NCI-H2196 (cell line): ENCODE data around the gene BCL11A.

Source experiments
- DNase-seq: peaks from one replicate; lab custom pipeline; 2025; ENCODE audit not compliant: unreplicated experiment; lab: John Stamatoyannopoulos, UW

Gene BCL11A

GRCh38 chr2:60509066-60509465, 44.4 kb downstream of the BCL11A start:
- DNase-seq = no peak

DNA sequence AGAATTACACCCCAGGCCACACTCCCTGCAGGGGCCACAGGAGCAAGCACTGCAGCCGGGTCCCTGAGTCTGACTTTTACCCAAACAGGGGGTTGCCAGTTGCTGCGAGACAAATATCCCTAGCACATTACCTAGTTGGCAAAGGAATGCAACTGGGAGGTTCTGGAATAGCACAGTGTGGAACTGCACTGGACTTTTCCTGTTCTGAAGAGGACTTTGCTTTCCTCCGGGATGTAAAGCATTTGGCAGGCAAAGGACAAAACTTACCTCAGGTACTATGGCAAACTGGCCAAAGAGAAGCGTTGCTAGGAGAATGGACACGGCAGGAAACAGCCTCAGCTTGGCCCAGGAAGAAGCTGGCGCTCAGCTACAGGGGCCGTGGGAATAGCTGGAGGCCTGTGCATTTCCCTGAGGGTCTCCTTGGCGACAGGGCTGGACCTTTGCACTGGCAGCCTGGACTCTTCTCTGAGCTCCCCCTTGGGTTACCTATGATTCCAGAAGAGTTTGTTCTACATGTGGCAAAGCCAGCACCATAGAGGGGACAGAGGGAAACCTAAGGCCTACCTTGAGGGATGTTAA, 45.0 kb downstream of the BCL11A start:
- no peak for DNase-seq

DNA sequence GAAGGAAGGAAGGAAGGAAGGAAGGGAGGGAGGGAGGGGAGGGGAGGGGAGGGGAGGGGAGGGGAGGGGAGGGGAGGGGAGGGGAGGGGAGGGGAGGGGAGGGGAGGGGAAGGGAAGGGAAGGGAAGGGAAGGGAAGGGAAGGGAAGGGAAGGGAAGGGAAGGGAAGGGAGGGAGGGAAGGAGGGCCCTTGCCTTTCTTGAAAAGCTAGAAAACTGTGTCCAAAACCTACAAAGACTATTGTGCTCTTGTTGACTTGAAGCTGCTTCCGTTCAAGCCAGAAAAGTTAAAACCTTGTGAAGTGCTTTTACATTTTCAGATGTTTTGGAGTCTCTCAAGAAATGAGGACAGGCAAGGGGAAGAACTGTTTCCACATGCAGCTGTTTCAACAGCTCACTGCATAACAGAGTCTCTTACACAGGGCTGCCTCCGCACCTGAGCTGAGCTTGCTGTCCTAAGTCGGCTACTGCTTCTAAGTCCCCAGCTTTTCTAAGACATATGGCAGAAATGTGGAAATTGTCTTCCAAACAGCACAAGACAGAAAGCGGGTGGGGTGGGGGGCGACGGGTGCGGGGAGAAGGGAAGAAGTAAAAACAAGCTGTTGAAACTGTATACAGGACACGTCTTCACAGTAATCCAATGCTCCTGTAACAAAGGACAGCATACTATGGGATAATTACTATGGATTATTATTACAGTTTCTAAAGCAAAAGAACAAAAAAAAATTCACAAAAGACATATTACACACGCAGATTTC, 46.1 kb downstream of the BCL11A start:
- no peak for DNase-seq

DNA sequence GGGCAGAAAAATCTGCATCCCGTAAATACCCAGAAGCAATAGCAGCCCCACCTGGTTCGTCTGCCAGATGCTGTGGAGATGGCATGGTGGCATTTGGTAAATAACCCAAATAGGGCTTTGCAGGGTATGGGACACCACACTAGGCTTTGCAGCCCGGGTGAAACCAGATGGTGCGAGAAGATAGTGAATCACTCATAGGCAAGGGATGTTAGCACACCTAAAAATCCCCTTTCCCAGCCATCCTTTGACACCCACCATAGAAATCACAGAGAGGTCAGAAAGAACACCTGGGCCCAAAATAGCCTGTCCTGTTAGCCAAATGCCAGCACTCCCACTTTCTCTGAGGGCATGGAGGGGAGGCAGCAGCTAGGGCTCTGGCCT, 47.6 kb downstream of the BCL11A start:
- DNase-seq = no peak

GRCh38 chr2:60505240-60505879, 48.1 kb downstream of the BCL11A start:
- no peak for DNase-seq

GRCh38 chr2:60504049-60504448, 49.4 kb downstream of the BCL11A start:
- DNase-seq = no peak

GRCh38 chr2:60502144-60502543, 51.3 kb downstream of the BCL11A start:
- no peak for DNase-seq

GRCh38 chr2:60500861-60501260, 52.6 kb downstream of the BCL11A start:
- DNase-seq = no peak

DNA sequence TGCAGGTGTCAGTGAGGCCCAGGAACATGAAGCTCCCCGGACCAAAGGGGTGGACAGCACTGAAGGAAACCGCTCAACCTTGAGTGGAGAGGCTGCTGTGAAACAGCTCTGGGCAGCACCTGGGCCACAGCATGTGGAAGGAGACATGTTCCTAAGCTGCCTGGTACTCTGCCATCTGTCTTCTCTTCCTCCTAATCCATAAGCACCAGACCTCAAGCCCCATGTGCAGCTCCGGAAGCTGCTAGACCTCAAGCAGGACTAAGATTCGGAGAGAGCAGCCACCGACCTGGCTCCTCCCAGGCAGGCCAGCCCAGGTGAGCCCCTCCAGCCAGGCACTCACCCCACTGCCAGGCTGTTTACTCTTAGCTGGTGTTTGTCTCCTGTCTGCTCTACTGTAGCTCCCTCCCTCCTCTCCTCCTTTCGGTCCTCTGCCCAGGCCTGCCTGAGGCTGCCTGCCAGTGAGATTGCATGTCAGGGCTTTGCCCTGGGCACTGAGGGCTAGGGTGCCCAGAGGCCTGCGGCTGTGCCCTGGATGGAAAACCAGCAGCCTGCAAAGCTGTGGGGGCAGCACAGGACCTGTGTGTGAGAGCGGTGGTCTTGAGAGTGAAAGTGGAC, 53.7 kb downstream of the BCL11A start:
- no peak for DNase-seq

DNA sequence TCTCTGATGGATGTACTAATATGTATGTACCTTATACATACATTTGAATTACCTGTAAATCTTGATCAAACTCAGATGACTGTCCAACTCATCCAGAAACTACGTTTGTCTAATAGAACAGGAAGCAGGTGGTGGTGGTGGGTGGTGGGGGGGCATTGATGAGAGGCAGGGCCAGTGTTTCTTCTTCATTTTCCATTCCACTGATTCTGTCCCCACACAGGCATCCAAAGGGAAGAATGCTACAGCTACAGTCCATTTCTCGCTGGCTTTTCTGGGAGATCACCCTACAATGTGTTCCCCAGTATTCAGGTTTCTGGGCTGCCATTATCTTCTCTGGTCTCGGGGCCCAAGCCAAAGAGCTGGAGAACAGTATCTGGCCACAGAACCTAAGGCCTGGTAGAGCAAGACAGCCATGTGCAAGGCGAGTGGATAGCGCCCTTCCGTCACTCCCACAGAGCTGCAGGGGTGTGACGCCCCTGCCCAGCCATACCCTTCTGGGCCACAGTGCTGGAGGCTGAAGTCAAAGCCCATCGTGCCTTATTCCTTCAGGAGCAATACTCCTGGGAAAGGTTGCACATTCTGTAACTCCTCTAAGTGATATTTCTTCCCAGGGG, 54.5 kb downstream of the BCL11A start:
- no peak for DNase-seq

GRCh38 chr2:60498127-60498815, 55.2 kb downstream of the BCL11A start:
- DNase-seq = no peak

DNA sequence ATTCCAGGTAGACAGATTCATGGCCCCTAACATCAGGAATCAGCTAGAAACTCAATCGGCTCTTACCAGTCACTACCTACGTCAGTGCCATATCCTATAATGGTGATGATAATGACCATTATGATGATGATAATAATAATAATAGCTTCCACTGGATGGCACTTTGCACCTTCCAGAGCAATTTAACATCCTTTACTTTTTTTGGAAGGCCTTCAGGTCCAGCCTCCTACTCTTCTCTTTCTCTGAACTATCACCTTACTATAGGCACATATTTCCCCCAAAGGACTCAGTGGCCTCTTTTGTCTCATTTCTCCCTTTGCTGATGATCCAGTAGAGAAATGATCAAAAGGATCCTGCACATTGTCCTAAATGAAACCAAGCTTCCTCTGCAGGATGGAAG, 56.0 kb downstream of the BCL11A start:
- no peak for DNase-seq

DNA sequence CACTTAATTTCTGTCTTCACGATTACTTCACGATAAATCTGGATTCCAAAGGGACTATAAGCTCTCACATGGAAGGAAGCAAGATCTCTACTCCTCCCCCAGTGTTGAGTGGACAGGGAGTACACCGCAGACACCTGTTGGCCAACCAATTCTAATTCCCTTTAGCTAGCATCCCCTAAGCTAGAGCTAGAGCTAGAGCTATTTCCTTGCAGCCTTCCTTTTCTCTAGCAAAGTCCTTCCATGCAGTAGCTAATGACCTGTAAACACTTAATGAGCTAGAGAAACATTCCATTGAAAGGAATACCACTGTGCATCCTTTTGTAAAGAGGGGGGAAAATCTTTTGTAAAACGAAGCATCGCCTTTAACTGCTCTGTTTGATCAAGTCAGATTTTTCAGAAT, 56.5 kb downstream of the BCL11A start:
- no peak for DNase-seq

DNA sequence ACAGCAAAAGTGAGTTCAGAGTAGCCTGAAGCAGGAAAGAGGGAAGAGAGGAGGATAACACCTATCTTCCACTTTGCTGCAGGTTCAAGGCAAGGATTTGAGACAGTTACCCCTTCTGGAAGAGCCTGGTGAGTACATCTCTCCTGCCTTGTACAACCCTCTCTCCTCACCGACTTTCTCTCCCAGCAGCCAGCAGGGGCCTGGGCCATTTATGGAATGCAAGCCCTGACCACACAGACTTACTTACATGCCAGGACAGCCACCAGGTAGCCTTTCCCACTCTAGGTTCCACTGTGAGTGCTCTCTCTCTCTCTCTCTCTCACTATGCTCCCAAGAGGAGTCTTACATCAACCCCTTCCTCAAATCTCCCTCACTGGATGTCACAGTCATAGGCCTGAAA, 57.0 kb downstream of the BCL11A start:
- DNase-seq = no peak

DNA sequence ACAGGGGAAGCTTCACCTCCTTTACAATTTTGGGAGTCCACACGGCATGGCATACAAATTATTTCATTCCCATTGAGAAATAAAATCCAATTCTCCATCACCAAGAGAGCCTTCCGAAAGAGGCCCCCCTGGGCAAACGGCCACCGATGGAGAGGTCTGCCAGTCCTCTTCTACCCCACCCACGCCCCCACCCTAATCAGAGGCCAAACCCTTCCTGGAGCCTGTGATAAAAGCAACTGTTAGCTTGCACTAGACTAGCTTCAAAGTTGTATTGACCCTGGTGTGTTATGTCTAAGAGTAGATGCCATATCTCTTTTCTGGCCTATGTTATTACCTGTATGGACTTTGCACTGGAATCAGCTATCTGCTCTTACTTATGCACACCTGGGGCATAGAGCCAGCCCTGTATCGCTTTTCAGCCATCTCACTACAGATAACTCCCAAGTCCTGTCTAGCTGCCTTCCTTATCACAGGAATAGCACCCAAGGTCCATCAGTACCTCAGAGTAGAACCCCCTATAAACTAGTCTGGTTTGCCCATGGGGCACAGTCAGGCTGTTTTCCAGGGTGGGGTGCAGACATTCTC, 58.3 kb downstream of the BCL11A start:
- DNase-seq = no peak

GRCh38 chr2:60493804-60494387, 59.6 kb downstream of the BCL11A start:
- no peak for DNase-seq

DNA sequence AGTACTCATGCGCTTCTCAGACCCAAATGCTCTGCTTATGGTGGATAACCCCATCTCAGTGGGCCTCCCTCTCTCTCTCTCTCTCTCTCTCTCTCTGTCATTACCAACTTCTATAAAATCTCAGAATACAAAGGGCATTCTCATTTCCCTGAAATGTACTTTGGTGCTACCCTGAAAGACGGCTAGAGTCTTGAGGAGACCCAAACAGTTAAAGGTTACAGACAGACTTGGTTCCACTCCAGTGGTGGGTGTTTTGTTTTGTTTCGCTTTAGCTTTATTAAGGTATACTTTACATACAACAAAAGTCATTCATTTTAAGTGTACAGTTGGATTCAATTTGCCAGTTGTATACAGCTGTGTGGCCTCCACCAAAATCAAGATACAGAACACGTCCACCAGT, 60.9 kb downstream of the BCL11A start:
- no peak for DNase-seq

DNA sequence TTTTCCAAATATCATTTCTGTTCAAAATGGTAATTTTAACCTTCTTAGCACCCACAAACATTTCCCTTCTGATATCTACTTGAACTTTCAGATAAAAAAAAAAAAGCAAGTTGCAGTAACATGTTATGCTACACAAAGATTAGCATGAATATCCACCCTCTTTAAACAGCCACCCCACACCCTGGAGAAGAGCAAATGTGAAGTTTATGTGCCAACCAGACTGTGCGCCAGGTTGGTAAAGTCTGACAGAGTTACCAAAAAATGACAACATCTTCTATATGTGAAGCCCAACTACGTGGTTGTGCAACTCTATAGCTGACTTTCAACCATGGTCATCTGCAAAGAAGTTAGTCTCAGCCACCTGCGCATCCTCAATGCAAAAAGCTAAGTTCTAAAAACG, 62.6 kb downstream of the BCL11A start:
- DNase-seq = no peak

DNA sequence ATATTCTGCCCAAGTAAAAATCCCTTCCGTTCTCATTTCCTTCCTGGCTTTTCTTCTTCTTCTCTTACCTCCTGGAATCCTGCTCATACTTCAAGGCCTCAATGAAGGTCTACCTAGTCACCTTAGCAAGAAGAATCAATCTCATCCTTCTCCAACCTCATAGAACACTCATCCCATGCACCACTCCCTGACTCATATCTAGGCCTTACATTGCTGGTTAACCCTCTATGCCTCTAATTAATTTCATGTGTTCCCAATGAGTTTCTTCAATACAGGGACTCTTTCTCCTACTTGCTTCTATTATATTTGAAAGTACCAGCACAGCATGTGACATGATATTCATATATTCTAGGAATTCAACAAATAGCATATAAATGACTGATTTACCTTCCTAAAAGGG, 63.0 kb downstream of the BCL11A start:
- DNase-seq = no peak

GRCh38 chr2:60489289-60489688, 64.2 kb downstream of the BCL11A start:
- DNase-seq = no peak
